Measurements from ENCODE around the gene TBC1D5. TPM values are rescaled to one million over a fixed set of nuclear protein-coding genes. Genes with fewer than 3 reads are reported as not detected.

Gene TBC1D5
- total and polyA plus RNA-seq, 2 of the 8 experiments (the other 6 are each of a cell fraction or from before 2014, with no cell fraction given) = 11.0 to 22.9 TPM

- no peak for TF ChIP-seq RBBP5 (IDR thresholded peaks at IDR 0.05; ENCODE audit: borderline replicate concordance, low read depth, low read length)
- TF ChIP-seq PHF8 (conservative IDR thresholded peaks at IDR 0.05; ENCODE audit: low read depth, low read length) = no peak
- no peak for TF ChIP-seq CHD2 (IDR thresholded peaks at IDR 0.05; ENCODE audit: low read length)
- no peak for TF ChIP-seq KDM4A (IDR thresholded peaks at IDR 0.05; ENCODE audit: low read depth, low read length, severe bottlenecking)
- no peak for TF ChIP-seq POU5F1 (IDR thresholded peaks at IDR 0.05; ENCODE audit: low read depth, low read length)
- TF ChIP-seq CREB1 (IDR thresholded peaks at IDR 0.05) = no peak
- TF ChIP-seq CBX8 (IDR thresholded peaks at IDR 0.05; ENCODE audit: borderline replicate concordance, low read depth, low read length) = no peak
Observed at GRCh38 chr3:17730318-17730967, 12.0 kb downstream of the TBC1D5 start (continued).
